Lower leg skin (tissue), 4 donors: ENCODE data around the gene AZGP1. TPM values are rescaled to one million over a fixed set of nuclear protein-coding genes. Genes with fewer than 3 reads are reported as not detected.
"Not testable (repeated sequence)": the region's sequence is repeated elsewhere in the genome, so short reads cannot be mapped to it uniquely, and the experiment has no call there.

Experiments
- DNase-seq, 2 donors: peaks; one replicate each; pipeline ENCODE4 v3.0.0-alpha.2; 2019; ENCODE audit warnings: low spot score in 2 of 2
- H3K4me3 ChIP-seq: fragments of 200-600 bp; sonication (generic); 2 replicates; pipeline ENCODE4 v1.5.1; 2017; ENCODE audit warnings: mild to moderate bottlenecking, low read depth; ENCODE audit not compliant: poor library complexity, severe bottlenecking
- POLR2A ChIP-seq, 2 donors: fragments of 450-650 bp; IDR thresholded peaks; one replicate each; pipeline ENCODE4 v1.6.1; 2016 to 2017; ENCODE audit warnings: antibody characterized with exemption in 2 of 2, mild to moderate bottlenecking in 1 of 2, moderate library complexity in 1 of 2
- WGBS, 2 donors: methylation state at CpG; one replicate each; pipeline ENCODE4 v1.1.5; 2018; 5-methylcytosine and 5-hydroxymethylcytosine counted together
- intact Hi-C: fragments of 100-400 bp; cut with DNase I; formaldehyde crosslinking; loops from one replicate; pipeline ENCODE4 v1.15.0; 2023; ENCODE audit warnings: low total_unique reads
- total RNA-seq, 4 donors: library from RNA; depleted of rRNA; stranded (reverse); fragments of >200 nt; gene quantifications; one replicate each; pipeline ENCODE4 v1.1.0, GENCODE V29; 2016
- TF ChIP-seq, protein P1 (sequence below), 3 donors: fragments of 450-650 bp; IDR thresholded peaks; one replicate each; pipeline ENCODE4 v1.5.1; 2016; ENCODE audit warnings: antibody characterized with exemption in 3 of 3, mild to moderate bottlenecking in 3 of 3, moderate library complexity in 2 of 3

The AZGP1 gene
- total RNA-seq, 4 donors from 2014 or later, result 519 to 1,357 (median 824) TPM

DNA sequence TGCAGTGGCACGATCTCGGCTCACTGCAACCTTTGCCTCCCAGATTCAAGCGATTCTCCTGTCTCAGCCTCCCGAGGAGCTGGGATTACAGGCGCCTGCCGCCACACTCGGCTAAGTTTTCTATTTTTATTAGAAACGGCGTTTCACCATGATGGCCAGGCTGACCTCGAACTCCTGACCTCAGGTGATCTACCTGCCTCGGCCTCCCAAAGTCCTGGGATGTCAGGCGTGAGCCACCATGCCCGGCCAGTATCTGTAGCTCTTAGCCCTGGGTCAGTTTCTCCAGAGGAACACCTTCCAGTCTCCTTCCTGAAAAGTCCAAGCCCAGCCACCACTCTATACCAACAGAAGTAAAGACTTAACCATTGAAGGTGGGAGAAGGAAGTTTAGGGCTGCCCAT is 24.4 kb upstream of the AZGP1 start:
- intact Hi-C loops, result no loop called here
- 86 to 91% methylated on average over 13 of the region's 13 CpGs for WGBS, 2 donors
- H3K4me3 ChIP-seq, result no peak overlapping the region
- TF ChIP-seq POLR2A (IDR thresholded peaks at IDR 0.05), result no peak
- TF ChIP-seq, protein P1, sequence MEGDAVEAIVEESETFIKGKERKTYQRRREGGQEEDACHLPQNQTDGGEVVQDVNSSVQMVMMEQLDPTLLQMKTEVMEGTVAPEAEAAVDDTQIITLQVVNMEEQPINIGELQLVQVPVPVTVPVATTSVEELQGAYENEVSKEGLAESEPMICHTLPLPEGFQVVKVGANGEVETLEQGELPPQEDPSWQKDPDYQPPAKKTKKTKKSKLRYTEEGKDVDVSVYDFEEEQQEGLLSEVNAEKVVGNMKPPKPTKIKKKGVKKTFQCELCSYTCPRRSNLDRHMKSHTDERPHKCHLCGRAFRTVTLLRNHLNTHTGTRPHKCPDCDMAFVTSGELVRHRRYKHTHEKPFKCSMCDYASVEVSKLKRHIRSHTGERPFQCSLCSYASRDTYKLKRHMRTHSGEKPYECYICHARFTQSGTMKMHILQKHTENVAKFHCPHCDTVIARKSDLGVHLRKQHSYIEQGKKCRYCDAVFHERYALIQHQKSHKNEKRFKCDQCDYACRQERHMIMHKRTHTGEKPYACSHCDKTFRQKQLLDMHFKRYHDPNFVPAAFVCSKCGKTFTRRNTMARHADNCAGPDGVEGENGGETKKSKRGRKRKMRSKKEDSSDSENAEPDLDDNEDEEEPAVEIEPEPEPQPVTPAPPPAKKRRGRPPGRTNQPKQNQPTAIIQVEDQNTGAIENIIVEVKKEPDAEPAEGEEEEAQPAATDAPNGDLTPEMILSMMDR (IDR thresholded peaks at IDR 0.05), result no peak
- no peak for DNase-seq

DNA sequence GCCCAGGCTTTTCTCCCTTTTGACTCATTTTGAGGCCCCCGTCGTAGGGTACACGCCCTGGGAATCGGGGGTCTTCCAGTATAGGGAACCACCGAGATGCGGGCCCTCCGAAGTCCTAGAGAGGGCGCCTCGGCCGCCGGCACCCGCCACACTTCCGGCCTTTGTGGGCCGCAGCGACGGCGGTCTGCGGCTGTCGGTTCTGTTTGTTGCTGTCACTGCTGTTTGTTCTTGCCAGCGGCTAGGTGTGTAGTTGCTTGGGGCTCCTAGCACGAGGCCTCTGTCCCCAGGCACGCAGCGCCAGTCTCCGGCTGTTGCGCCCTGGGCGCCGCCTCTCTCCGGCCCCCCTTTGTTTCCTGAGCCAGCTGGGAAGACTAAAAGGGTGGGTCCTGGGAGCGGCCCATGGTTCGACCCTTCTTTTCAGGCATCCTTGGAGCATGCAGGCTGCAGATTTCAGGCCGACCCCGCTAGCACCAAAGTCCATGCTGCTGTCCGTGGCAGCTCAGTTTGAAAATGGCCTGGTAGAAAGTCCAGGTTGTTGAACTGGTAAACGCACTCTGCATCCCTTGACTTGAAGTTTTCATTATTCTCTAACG is 21.8 kb upstream of the AZGP1 start:
- DNase-seq, result peak in 1 of 2 donors; percentile 88
- TF ChIP-seq POLR2A (IDR thresholded peaks at IDR 0.05), result no peak
- TF ChIP-seq, protein P1 (IDR thresholded peaks at IDR 0.05), result peak in 1 of 3 donors; percentile 65
- intact Hi-C loops, result loop anchor here (10.0 kb wide), 1 partner anchor 57 kb away; no protein-coding TSS in a partner anchor
- H3K4me3 ChIP-seq, result no peak overlapping the region
- WGBS, 2 donors, result 14 to 15% methylated on average over 26 to 29 of the region's 35 CpGs

DNA sequence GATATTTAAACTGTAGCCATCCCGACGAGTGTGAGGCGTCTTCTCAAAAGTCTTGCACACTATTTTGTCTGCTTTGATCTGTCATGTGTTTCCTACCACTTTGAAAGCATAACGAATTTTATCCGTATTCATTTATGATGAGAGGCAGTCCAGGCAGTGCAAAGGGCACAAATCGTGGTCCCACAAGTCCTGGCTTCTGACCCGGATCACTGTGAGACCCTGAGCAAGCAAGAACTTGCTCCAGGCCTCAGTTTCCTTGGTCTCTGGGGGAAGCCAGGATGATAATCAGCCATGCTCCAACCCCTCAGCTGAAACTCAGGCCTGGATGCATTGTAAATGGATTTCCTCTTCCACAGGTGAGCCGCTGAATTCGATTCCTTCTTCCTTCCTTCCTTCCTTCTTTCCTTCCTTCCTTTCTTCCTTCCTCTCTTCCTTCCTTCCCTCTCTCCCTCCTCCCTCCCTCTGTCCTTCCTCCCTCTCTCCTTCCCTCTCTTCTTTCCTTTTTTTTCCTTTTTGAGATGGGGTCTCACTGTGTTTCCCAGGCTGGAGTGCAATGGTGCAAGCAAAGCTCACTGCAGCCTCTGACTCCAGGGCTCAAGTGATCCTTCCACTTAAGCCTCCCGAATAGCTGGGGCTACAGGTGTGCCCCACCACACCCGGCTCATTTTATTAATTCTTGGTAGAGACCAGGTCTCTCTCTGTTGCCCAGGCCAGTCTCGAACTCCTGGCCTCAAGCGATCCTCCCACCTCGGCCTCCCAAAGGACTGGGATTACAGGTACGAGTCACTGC is 21.1 kb upstream of the AZGP1 start:
- intact Hi-C loops, result loop anchor here (10.0 kb wide), 1 partner anchor 58 kb away; no protein-coding TSS in a partner anchor

DNA sequence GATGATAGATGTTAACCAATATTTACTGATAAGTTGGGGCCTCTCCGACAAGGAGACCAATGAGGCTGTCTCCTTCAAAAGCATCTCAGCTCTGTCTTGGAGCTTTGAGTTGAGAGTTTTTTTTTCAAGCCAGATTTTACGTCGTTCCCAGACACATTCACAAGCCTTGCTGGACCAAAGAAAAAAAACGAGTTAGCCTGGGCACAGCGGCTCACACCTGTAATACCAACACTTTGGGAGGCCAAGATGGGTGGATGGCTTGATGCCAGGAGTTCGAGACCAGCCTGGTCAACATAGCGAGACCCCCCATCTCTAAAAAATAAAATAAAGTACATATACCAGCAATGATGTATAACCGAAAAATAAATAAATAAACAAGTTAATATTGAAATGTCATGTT is 19.0 kb upstream of the AZGP1 start:
- TF ChIP-seq, protein P1 (IDR thresholded peaks at IDR 0.05), result no peak
- TF ChIP-seq POLR2A (IDR thresholded peaks at IDR 0.05), result no peak
- WGBS, 2 donors, result 80 to 84% methylated on average over 8 of the region's 8 CpGs
- intact Hi-C loops, result loop anchor here (10.0 kb wide), 1 partner anchor 60 kb away; no protein-coding TSS in a partner anchor
- H3K4me3 ChIP-seq, result no peak overlapping the region
- DNase-seq, result no peak

More for the DNA sequence above, 21.1 kb upstream of the AZGP1 start:
- DNase-seq, result no peak
- WGBS, 2 donors, result 75 to 78% methylated on average over 15 of the region's 15 CpGs
- TF ChIP-seq POLR2A (IDR thresholded peaks at IDR 0.05), result no peak
- TF ChIP-seq, protein P1 (IDR thresholded peaks at IDR 0.05), result no peak
- no peak overlapping the region for H3K4me3 ChIP-seq

DNA sequence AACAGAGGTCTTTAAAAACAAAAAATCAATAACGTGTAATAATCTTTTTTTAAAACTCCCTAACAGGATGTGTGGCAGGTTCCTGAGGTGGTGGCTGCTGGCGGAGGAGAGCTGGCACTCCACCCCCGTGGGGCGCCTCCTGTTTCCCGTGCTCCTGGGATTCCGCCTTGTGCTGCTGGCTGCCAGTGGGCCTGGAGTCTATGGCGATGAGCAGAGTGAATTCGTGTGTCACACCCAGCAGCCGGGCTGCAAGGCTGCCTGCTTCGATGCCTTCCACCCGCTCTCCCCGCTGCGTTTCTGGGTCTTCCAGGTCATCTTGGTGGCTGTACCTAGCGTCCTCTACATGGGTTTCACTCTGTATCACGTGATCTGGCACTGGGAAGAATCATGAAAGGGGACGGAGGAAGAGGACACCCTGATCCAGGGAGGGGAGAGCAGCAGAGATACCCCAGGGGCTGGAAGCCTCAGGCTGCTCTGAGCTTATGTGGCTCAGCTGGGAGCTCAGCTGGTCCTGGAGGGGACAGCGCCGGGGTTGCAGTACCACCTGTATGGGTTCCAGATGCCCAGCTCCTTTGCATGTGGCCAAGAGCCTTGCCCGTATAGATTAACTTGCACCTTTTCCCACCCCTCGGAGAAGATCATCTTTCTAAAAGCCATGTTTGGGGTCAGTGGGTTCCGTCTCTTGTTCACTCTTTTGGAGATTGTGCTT is 16.7 kb upstream of the AZGP1 start:
- intact Hi-C loops, result loop anchor here (10.0 kb wide), 1 partner anchor 62 kb away; no protein-coding TSS in a partner anchor
- TF ChIP-seq, protein P1 (IDR thresholded peaks at IDR 0.05), result no peak
- no peak for TF ChIP-seq POLR2A (IDR thresholded peaks at IDR 0.05)

DNA sequence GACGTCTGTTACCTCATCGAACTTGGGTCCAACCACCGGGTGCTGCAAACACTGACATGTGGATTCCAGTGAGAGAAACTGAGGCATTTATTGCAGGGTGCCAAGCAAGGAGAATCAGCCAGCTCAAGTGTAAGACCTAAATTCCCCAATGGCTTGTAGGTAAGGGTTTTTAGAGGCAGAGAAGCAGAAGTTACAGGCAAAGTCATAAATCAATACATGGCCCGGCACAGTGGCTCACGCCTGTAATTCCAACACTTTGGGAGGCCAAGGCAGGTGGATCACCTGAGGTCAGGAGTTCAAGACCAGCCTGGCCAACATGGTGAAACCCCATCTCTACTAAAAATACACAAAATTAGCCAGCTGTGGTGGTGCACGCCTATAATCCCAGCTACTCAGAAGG is 15.7 kb upstream of the AZGP1 start:
- 74 to 75% methylated on average over 6 of the region's 6 CpGs for WGBS, 2 donors

More for the DNA sequence above, 16.7 kb upstream of the AZGP1 start:
- WGBS, 2 donors, result 57 to 61% methylated on average over 18 to 21 of the region's 21 CpGs
- H3K4me3 ChIP-seq, result no peak overlapping the region
- DNase-seq, result no peak

More for the DNA sequence above, 15.7 kb upstream of the AZGP1 start:
- H3K4me3 ChIP-seq, DNase-seq: not testable (repeated sequence)
- intact Hi-C loops, result loop anchor here (10.0 kb wide), 1 partner anchor 63 kb away; no protein-coding TSS in a partner anchor
